Astrocyte (in vitro differentiated cells and primary cell): ENCODE results near the gene GNAO1. TPM values are rescaled to one million over a fixed set of nuclear protein-coding genes. Genes with fewer than 3 reads are reported as not detected.
A peak's percentile ranks its signal among the peaks of the same experiment; 100 is the strongest.

Source experiments
- DNase-seq: peaks from one replicate; pipeline ENCODE4 v3.0.0-alpha.2; 2010; ENCODE audit warnings: low read depth
- FAIRE-seq: peaks from 2 replicates; lab custom pipeline; 2011; peaks lifted over from hg19 to GRCh38; lab: Jason Lieb, UNC
- H2AFZ ChIP-seq: 2 replicates; pipeline ENCODE4 v1.6.0; 2012; ENCODE audit warnings: low read depth, low read length, inconsistent platforms
- H3K27ac ChIP-seq: 2 replicates; pipeline ENCODE4 v1.5.1; 2011; ENCODE audit warnings: low read depth, low read length, inconsistent platforms
- H3K27me3 ChIP-seq: 2 replicates; pipeline ENCODE4 v1.6.0; 2011; ENCODE audit warnings: low read length, inconsistent platforms; ENCODE audit not compliant: insufficient read depth
- H3K36me3 ChIP-seq: 2 replicates; pipeline ENCODE4 v1.5.1; 2011; ENCODE audit warnings: low read length, inconsistent platforms; ENCODE audit not compliant: insufficient read depth
- H3K4me1 ChIP-seq: 2 replicates; pipeline ENCODE4 v1.5.1; 2011; ENCODE audit warnings: low read length, inconsistent platforms; ENCODE audit not compliant: insufficient read depth
- H3K4me2 ChIP-seq: 2 replicates; pipeline ENCODE4 v1.6.0; 2012; ENCODE audit warnings: low read length, inconsistent platforms
- H3K4me3 ChIP-seq: 2 replicates; pipeline ENCODE4 v1.5.1; 2011; ENCODE audit warnings: low read depth, mild to moderate bottlenecking, low read length, inconsistent platforms; ENCODE audit not compliant: insufficient read depth
- H3K79me2 ChIP-seq: 2 replicates; pipeline ENCODE4 v1.6.0; 2012; ENCODE audit warnings: mild to moderate bottlenecking, low read length, inconsistent platforms; ENCODE audit not compliant: insufficient read depth
- H3K9ac ChIP-seq: 2 replicates; pipeline ENCODE4 v1.6.0; 2012; ENCODE audit warnings: mild to moderate bottlenecking, low read length, inconsistent platforms
- H3K9me3 ChIP-seq: 2 replicates; pipeline ENCODE4 v1.5.1; 2012; ENCODE audit warnings: low read depth, mild to moderate bottlenecking, low read length, inconsistent platforms; ENCODE audit not compliant: insufficient read depth
- H4K20me1 ChIP-seq: 2 replicates; pipeline ENCODE4 v1.6.0; 2012; ENCODE audit warnings: low read length, inconsistent platforms; ENCODE audit not compliant: insufficient read depth
- H3K27ac Mint-ChIP-seq: one replicate; pipeline ENCODE4 v1.8.0; 2021; ENCODE audit warnings: mild to moderate bottlenecking, mixed read lengths; ENCODE audit not compliant: unreplicated experiment
- H3K27me3 Mint-ChIP-seq: one replicate; pipeline ENCODE4 v1.8.0; 2021; ENCODE audit warnings: low read depth, mixed read lengths; ENCODE audit not compliant: unreplicated experiment
- H3K36me3 Mint-ChIP-seq: one replicate; pipeline ENCODE4 v1.8.0; 2021; ENCODE audit warnings: low read depth, mixed read lengths; ENCODE audit not compliant: unreplicated experiment
- H3K4me1 Mint-ChIP-seq: one replicate; pipeline ENCODE4 v1.8.0; 2021; ENCODE audit warnings: low read depth, mixed read lengths; ENCODE audit not compliant: unreplicated experiment
- H3K4me3 Mint-ChIP-seq: one replicate; pipeline ENCODE4 v1.8.0; 2021; ENCODE audit warnings: mild to moderate bottlenecking, moderate library complexity, mixed read lengths; ENCODE audit not compliant: unreplicated experiment
- H3K9me3 Mint-ChIP-seq: one replicate; pipeline ENCODE4 v1.8.0; 2021; ENCODE audit warnings: mild to moderate bottlenecking, mixed read lengths; ENCODE audit not compliant: unreplicated experiment
- EZH2 ChIP-seq: IDR thresholded peaks from 2 replicates; pipeline ENCODE4 v1.6.1; 2012; ENCODE audit warnings: mild to moderate bottlenecking, low read length, inconsistent platforms; ENCODE audit not compliant: insufficient read depth
- total RNA-seq: library from RNA; stranded (reverse); gene quantifications from 2 replicates; pipeline ENCODE4 v1.2.1, GENCODE V29; 2021
- TF ChIP-seq, protein P1 (sequence below): IDR thresholded peaks from 2 replicates; pipeline ENCODE4 v1.5.1; 2011; ENCODE audit warnings: low read depth, mild to moderate bottlenecking, inconsistent platforms, low read length, moderate library complexity; ENCODE audit not compliant: insufficient read depth

The GNAO1 gene
- total RNA-seq, 1 donor from 2014 or later: 1.7 TPM

DNA sequence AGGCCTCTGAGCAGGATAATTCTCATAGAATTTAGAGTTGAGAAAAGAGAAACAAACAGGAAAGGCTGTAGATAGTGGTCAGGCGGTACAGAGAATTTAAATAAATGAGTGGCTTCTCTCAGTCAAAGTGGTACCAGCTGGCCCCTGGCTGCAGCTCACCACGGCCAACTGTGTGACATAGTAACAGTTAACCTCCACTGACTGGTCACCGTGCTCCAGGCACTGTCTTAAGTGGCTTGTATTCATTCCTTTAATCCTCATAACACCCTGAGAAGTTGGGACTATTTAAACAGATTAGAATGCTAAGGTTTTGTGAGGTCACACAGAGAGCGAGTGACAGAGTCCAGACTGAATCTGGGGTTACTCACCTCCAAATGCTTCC, 108.9 kb downstream of the GNAO1 start:
- Mint-ChIP-seq H3K27me3 (peaks cover 11% of the 10 kb centered on the region), H3K36me3 (no peaks in the 10 kb centered on the region), H3K4me1 (peaks cover 16% of the 10 kb centered on the region), H3K9me3 (no peaks in the 10 kb centered on the region), H3K4me3 (no peak overlapping the region), H3K27ac (no peak overlapping the region)
- H2AFZ ChIP-seq: no peak overlapping the region
- H3K9me3 ChIP-seq: no peaks in the 10 kb centered on the region
- H3K27me3 ChIP-seq: peaks cover 10% of the 10 kb centered on the region
- no peak overlapping the region for H3K4me2 ChIP-seq
- DNase-seq (peak; percentile 14), FAIRE-seq (no peak)
- no peak overlapping the region for H3K4me3 ChIP-seq
- H4K20me1 ChIP-seq: no peaks in the 10 kb centered on the region
- no peak overlapping the region for H3K9ac ChIP-seq
- no peaks in the 10 kb centered on the region for H3K79me2 ChIP-seq
- TF ChIP-seq, protein P1, sequence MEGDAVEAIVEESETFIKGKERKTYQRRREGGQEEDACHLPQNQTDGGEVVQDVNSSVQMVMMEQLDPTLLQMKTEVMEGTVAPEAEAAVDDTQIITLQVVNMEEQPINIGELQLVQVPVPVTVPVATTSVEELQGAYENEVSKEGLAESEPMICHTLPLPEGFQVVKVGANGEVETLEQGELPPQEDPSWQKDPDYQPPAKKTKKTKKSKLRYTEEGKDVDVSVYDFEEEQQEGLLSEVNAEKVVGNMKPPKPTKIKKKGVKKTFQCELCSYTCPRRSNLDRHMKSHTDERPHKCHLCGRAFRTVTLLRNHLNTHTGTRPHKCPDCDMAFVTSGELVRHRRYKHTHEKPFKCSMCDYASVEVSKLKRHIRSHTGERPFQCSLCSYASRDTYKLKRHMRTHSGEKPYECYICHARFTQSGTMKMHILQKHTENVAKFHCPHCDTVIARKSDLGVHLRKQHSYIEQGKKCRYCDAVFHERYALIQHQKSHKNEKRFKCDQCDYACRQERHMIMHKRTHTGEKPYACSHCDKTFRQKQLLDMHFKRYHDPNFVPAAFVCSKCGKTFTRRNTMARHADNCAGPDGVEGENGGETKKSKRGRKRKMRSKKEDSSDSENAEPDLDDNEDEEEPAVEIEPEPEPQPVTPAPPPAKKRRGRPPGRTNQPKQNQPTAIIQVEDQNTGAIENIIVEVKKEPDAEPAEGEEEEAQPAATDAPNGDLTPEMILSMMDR: no peak
- no peak for TF ChIP-seq EZH2
- H3K4me1 ChIP-seq: peaks cover 26% of the 10 kb centered on the region
- no peaks in the 10 kb centered on the region for H3K36me3 ChIP-seq
- H3K27ac ChIP-seq: no peak overlapping the region

DNA sequence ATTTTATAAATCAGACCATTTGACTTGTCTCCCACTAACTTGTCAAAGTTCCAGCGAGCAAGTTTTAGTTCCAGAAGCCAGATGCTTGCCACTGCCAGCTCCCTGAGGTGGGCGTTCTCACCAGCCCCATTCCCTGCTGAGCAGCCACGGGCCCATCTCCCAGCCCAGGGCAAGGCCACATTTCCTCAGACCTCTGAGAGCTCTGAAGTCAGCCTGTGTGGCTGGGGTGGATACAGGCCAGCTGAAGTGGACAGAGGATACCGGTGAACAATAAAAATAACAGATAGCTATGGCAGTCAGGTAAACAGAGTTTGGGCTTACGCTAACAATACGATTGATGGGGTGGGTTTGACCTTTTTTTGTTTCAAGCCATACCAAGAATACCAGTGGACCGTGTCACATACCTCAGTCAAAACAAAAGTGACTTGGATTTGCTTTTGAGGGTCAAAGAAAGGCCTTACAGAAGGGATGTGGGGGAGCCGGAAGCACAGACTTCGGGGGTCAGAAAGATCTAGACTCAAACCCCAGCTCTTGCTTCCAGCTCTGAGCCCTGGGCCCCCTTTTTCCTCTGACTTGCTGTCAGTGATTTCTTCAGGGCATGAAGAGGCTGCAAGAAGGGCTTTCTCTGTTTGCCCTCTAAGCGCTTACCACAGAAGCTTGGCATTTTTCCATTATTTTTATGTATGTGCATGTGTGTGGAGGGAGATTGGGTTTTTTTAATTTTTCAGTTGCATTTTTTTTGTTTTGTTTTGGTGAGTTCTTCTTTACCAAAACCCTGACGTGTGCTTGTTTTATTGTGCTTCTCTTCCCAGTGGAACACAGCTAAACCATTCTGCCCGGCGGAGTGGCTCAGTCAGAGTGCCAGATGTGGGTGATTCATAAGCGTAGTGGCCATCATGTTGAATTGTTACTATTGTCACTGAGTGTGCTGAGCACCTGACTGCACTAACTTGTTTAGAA, 109.9 kb downstream of the GNAO1 start:
- H3K4me3 Mint-ChIP-seq: no peak overlapping the region
- H3K27me3 Mint-ChIP-seq: peaks cover 11% of the 10 kb centered on the region
- no peaks in the 10 kb centered on the region for H4K20me1 ChIP-seq
- H3K4me3 ChIP-seq: no peak overlapping the region
- no peaks in the 10 kb centered on the region for H3K36me3 Mint-ChIP-seq
- peaks cover 14% of the 10 kb centered on the region for H3K4me1 Mint-ChIP-seq
- H3K9ac ChIP-seq: no peak overlapping the region
- TF ChIP-seq, protein P1: no peak
- TF ChIP-seq EZH2: no peak
- FAIRE-seq (no peak), DNase-seq (peak; percentile 79)
- H3K27ac ChIP-seq: peak overlapping the region; percentile 30
- H3K9me3 Mint-ChIP-seq: no peaks in the 10 kb centered on the region
- peaks cover 21% of the 10 kb centered on the region for H3K4me1 ChIP-seq
- H3K9me3 ChIP-seq: no peaks in the 10 kb centered on the region
- peaks cover 10% of the 10 kb centered on the region for H3K27me3 ChIP-seq
- no peak overlapping the region for H2AFZ ChIP-seq
- H3K27ac Mint-ChIP-seq: no peak overlapping the region
- H3K4me2 ChIP-seq: peak overlapping the region; percentile 61
- no peaks in the 10 kb centered on the region for H3K36me3 ChIP-seq
- H3K79me2 ChIP-seq: no peaks in the 10 kb centered on the region

DNA sequence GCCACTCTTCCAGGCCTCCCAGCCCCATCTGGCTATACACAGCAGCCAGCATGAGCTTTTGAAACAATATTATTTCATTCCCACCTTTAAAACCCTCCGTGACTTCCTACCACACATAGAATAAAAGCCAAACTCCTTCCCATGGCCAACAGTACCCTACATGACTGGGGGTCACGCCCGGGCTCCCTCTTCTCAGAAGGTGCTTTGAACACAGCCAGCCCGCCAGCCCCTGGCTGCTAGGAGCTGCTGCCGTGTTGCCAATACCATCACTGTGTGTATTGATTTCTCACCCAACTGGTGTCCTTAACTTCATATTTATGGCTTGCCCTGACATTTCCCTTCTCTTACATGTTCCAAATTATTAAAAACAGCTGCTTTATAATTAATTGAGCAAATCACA, 111.2 kb downstream of the GNAO1 start:
- no peak overlapping the region for H2AFZ ChIP-seq
- no peak overlapping the region for H3K4me3 ChIP-seq
- Mint-ChIP-seq H3K4me1 (peaks cover 14% of the 10 kb centered on the region), H3K27ac (peak overlapping the region; percentile 58), H3K4me3 (no peak overlapping the region), H3K36me3 (no peaks in the 10 kb centered on the region), H3K9me3 (no peaks in the 10 kb centered on the region), H3K27me3 (peaks cover 17% of the 10 kb centered on the region)
- TF ChIP-seq, protein P1: no peak
- no peak for TF ChIP-seq EZH2
- no peaks in the 10 kb centered on the region for H4K20me1 ChIP-seq
- peaks cover 10% of the 10 kb centered on the region for H3K27me3 ChIP-seq
- H3K79me2 ChIP-seq: no peaks in the 10 kb centered on the region
- H3K4me1 ChIP-seq: peaks cover 21% of the 10 kb centered on the region
- H3K9me3 ChIP-seq: no peaks in the 10 kb centered on the region
- H3K9ac ChIP-seq: no peak overlapping the region
- no peak overlapping the region for H3K4me2 ChIP-seq
- FAIRE-seq: no peak
- H3K36me3 ChIP-seq: no peaks in the 10 kb centered on the region
- no peak overlapping the region for H3K27ac ChIP-seq
- no peak for DNase-seq
